ENCODE measurements around the gene SGCA.

DNA sequence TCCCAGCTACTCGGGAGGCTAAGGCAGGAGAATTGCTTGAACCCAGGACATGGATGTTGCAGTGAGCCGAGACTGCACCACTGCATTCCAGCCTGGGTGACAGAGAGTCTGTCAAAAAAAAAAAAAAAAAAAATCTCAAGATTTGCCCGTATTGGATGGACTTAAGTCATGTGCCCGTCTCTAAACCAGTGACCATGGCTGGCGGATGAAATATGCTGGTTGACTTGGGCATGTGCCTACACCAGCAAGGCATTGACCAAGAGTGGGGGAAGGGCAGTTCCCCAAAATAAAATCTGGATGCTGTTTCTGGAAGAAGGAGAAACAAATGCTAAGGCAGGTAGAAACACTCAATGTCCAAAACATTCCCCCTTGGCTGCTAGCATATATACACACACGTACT is 57.1 kb downstream of the SGCA start:
- TF ChIP-seq PHB2 (IDR thresholded peaks at IDR 0.05; ENCODE audit: low read depth) (no peak), RFX5 (IDR thresholded peaks at IDR 0.05; ENCODE audit: low read depth, low read length) (no peak), CHD2 (IDR thresholded peaks at IDR 0.05; ENCODE audit: low read depth, low read length) (no peak), SRSF1 (IDR thresholded peaks at IDR 0.05; ENCODE audit: low read depth, low read length) (no peak), RAD21 (CRISPR knock-in tag; conservative IDR thresholded peaks at IDR 0.05 in 1 of 2, IDR thresholded peaks at IDR 0.05 in 1 of 2) (no peak), MAFF (IDR thresholded peaks at IDR 0.05; ENCODE audit: low read length) (no peak), SMARCB1 (IDR thresholded peaks at IDR 0.05; ENCODE audit: insufficient read length, low read depth) (no peak), HMG20B (CRISPR knock-in tag; IDR thresholded peaks at IDR 0.05) (no peak), NR2F6 (CRISPR knock-in tag; IDR thresholded peaks at IDR 0.05) (no peak), ZNF232 (CRISPR knock-in tag; IDR thresholded peaks at IDR 0.05) (no peak)
- TF ChIP-seq, protein P1, sequence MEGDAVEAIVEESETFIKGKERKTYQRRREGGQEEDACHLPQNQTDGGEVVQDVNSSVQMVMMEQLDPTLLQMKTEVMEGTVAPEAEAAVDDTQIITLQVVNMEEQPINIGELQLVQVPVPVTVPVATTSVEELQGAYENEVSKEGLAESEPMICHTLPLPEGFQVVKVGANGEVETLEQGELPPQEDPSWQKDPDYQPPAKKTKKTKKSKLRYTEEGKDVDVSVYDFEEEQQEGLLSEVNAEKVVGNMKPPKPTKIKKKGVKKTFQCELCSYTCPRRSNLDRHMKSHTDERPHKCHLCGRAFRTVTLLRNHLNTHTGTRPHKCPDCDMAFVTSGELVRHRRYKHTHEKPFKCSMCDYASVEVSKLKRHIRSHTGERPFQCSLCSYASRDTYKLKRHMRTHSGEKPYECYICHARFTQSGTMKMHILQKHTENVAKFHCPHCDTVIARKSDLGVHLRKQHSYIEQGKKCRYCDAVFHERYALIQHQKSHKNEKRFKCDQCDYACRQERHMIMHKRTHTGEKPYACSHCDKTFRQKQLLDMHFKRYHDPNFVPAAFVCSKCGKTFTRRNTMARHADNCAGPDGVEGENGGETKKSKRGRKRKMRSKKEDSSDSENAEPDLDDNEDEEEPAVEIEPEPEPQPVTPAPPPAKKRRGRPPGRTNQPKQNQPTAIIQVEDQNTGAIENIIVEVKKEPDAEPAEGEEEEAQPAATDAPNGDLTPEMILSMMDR (IDR thresholded peaks at IDR 0.05 in 2 of 3, conservative IDR thresholded peaks at IDR 0.05 in 1 of 3; ENCODE audit: insufficient read depth in 2 of 3, low read depth in 1 of 3, low read length in 3 of 3): no peak
- TF ChIP-seq, protein P2, sequence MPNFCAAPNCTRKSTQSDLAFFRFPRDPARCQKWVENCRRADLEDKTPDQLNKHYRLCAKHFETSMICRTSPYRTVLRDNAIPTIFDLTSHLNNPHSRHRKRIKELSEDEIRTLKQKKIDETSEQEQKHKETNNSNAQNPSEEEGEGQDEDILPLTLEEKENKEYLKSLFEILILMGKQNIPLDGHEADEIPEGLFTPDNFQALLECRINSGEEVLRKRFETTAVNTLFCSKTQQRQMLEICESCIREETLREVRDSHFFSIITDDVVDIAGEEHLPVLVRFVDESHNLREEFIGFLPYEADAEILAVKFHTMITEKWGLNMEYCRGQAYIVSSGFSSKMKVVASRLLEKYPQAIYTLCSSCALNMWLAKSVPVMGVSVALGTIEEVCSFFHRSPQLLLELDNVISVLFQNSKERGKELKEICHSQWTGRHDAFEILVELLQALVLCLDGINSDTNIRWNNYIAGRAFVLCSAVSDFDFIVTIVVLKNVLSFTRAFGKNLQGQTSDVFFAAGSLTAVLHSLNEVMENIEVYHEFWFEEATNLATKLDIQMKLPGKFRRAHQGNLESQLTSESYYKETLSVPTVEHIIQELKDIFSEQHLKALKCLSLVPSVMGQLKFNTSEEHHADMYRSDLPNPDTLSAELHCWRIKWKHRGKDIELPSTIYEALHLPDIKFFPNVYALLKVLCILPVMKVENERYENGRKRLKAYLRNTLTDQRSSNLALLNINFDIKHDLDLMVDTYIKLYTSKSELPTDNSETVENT (CRISPR knock-in tag; IDR thresholded peaks at IDR 0.05): no peak
